Activated naive CD4-positive, alpha-beta T cell treated with anti-CD3 and anti-CD28 coated beads, Interleukin-2, amount 10 ng/mL, durations not matched to agents 7 days and 5 days (primary cell): ENCODE measurements around the gene CDK5RAP3.
"Not testable (repeated sequence)": the region's sequence is repeated elsewhere in the genome, so short reads cannot be mapped to it uniquely, and the experiment has no call there.

ENCODE experiments used
- CTCF ChIA-PET: fragments of 350-600 bp; sonication (Branson Sonifier 250); formaldehyde crosslinking; loops from one replicate; lab custom pipeline; 2021; ENCODE audit warnings: antibody characterized with exemption; lab: Charles Lee
- DNase-seq: peaks from one replicate; pipeline ENCODE4 v3.0.0-alpha.2; 2020
- H3K27ac Mint-ChIP-seq: one replicate; pipeline ENCODE4 v1.8.0; 2021; ENCODE audit warnings: mild to moderate bottlenecking, moderate library complexity, mixed read lengths
- H3K27me3 Mint-ChIP-seq: one replicate; pipeline ENCODE4 v1.8.0; 2021; ENCODE audit warnings: mild to moderate bottlenecking, mixed read lengths
- H3K36me3 Mint-ChIP-seq: one replicate; pipeline ENCODE4 v1.8.0; 2021; ENCODE audit warnings: mixed read lengths
- H3K4me1 Mint-ChIP-seq: one replicate; pipeline ENCODE4 v1.8.0; 2021; ENCODE audit warnings: mixed read lengths
- H3K4me3 Mint-ChIP-seq: one replicate; pipeline ENCODE4 v1.8.0; 2021; ENCODE audit warnings: mild to moderate bottlenecking, moderate library complexity, mixed read lengths
- H3K9me3 Mint-ChIP-seq: one replicate; pipeline ENCODE4 v1.8.0; 2021; ENCODE audit warnings: mixed read lengths

CDK5RAP3 gene

DNA sequence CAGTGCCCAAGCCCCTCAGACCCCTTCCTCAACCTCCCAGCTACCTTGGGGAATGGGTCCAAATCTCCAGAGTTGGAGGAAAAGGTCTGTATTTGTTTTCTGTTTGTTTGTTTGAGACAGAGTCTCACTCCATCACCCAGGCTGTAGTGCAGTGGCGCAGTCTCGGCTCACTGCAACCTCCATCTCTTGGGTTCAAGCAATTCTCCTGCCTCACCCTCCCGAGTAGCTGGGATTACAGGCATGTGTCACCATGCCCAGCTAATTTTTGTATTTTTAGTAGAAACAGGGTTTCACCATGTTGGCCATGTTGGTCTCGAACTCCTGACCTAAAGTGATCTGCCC is 46.9 kb downstream of the CDK5RAP3 start:
- CTCF ChIA-PET: interaction anchor here (0.9 to 10.4 kb wide), 18 partner anchors 8 to 604 kb away, joined by 3 to 110 read pairs (median 6); partner anchors contain the start of genes CDK5RAP3 and SCRN2
- H3K36me3 Mint-ChIP-seq, H3K4me3 Mint-ChIP-seq, DNase-seq, H3K9me3 Mint-ChIP-seq: not testable (repeated sequence)
- Mint-ChIP-seq H3K27me3 (peaks cover 56% of the 10 kb centered on the region), H3K4me1 (peaks cover 42% of the 10 kb centered on the region), H3K27ac (peak overlapping the region; percentile 89)

DNA sequence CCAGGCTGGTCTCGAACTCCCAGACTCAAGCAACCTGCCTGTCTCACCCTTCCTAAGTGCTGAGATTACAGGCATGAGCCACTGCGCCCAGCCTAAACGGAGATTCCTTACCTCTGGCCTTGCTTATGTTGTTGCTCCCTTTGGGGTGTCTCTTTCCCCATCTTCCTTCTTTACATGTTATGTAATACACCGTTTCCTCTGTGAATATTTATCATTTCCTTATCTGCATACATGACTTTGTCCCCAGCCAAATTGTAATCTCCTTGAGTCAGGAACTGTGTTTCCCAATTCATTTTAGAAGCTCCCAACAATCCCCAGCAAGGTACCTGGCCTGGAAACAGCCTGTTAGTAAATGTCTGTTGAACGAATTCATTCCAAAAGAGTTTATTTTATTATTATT is 51.0 kb downstream of the CDK5RAP3 start:
- H3K27ac Mint-ChIP-seq: no peak overlapping the region
- H3K4me1 Mint-ChIP-seq: peaks cover 60% of the 10 kb centered on the region
- CTCF ChIA-PET: no interaction called here
- H3K4me3 Mint-ChIP-seq: no peak overlapping the region
- no peaks in the 10 kb centered on the region for H3K9me3 Mint-ChIP-seq
- DNase-seq: no peak
- H3K27me3 Mint-ChIP-seq: peaks cover 60% of the 10 kb centered on the region
- H3K36me3 Mint-ChIP-seq: no peaks in the 10 kb centered on the region

DNA sequence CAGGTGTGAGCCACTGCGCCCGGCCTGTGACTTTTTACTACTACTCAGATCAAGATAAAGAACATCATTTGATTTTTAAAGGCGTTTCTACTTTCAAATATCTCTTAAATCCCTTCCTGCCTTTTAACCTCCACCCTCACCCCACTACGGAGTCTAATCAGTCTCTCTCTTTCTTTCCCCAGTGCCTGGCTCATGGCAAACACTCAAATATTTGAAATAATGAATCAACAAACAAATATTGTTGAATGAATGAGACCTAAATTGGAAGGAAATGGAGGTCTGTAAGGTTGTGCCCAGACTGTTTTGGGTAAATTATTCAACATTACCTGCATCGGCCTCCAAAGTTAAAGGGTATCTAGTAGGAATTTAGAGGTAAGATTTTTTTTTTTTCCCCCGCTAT is 52.0 kb downstream of the CDK5RAP3 start:
- Mint-ChIP-seq H3K4me1 (peaks cover 52% of the 10 kb centered on the region), H3K27ac (no peak overlapping the region), H3K36me3 (no peaks in the 10 kb centered on the region), H3K4me3 (peak overlapping the region; percentile 46), H3K27me3 (peaks cover 66% of the 10 kb centered on the region), H3K9me3 (no peaks in the 10 kb centered on the region)
- CTCF ChIA-PET: no interaction called here
- DNase-seq: no peak

DNA sequence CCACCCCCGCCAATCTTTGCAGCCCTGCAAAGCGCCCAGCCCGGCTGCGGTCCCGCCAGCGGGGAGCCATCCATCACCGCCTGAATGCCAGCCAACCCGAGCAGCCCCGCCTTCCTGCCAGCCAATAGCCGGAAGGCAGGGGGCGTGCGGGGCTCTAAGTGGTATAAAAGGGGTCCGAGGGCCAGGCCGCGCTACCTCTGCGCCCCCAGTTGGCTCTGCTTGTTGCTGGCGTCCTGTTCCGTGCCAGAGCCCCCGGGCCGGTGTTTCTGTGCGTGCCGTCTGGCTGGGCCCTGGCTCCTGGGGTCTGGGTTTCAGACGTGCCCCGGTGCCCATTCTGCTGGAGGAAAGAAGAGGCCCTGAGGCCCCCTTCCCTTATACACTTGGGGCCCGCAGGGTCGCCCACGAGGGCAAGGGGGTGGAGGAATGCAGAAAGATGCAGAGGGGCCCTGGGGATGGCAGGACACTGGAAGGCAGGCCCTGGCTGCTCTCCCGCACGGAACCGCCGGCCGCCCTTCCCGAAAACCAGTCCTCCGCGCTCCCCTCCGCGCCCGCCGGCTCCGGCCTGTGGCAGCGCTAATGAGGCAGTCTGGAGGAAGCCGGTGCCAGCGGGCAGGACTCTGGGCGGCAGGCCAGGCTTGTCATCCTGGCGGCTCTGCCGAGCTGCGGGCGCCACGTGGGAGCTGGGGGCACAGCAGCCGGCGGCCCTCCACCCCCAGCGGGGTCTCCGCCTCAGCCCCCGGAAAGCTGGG is 52.7 kb downstream of the CDK5RAP3 start:
- DNase-seq: peak; percentile 65
- CTCF ChIA-PET: interaction anchor here (1.0 kb wide), 1 partner anchor 26 kb away, joined by 3 read pairs; no protein-coding TSS in a partner anchor

DNA sequence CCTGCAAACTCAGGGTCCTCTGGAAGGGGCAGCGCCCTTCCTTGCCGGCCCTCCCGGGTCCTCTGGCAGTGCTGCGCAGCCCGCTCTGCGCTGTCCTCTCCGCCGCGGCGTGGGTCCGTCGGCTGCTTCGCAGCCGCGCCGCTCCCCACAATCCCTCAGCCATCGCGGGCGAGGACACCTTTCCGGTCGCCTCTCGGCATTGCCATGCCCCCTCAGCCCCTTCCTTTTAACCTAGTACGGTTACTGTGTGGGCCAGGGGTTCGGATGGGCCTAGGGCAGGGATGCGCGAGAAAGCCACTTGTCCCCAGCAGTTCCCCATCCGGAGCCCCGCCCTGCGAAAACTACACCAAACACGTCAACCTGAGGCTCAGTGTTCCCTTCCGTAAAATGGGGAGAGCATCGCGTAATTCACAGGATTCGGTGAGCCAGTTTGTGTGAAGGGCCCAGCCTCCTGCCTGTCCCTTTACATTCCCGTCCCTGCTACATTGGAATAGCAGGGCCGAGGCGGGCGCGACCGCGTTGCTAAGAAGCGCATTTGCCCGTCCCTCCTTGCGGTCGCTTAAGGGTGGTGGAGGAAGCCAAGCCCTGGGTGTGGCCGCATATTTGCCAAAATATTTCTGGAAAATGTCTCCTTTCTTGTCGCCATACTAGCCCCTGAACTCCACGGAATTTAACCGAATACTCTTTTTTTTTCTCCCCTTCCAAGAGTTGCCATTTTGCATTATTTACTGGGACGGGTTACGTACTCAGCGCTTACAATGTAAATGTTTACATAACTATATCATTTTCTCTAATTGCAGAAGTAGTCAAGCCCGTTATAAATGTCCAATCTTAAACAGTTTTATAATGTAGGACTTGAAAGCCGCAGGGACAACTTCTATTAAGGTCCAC is 53.5 kb downstream of the CDK5RAP3 start:
- Mint-ChIP-seq H3K4me1 (peaks cover 42% of the 10 kb centered on the region), H3K9me3 (no peaks in the 10 kb centered on the region), H3K36me3 (no peaks in the 10 kb centered on the region), H3K27me3 (peaks cover 79% of the 10 kb centered on the region), H3K27ac (peak overlapping the region; percentile 89), H3K4me3 (peak overlapping the region; percentile 81)
- CTCF ChIA-PET: interaction anchor here (0.6 to 3.8 kb wide), 16 partner anchors 19 to 568 kb away, joined by 3 to 115 read pairs (median 5); partner anchors contain the start of genes CBX1, HOXB5 and NFE2L1
- DNase-seq: peak; percentile 70

More for the DNA sequence above, 52.7 kb downstream of the CDK5RAP3 start:
- Mint-ChIP-seq H3K4me1 (peaks cover 46% of the 10 kb centered on the region), H3K4me3 (peak overlapping the region; percentile 57), H3K9me3 (no peaks in the 10 kb centered on the region), H3K36me3 (no peaks in the 10 kb centered on the region), H3K27ac (peak overlapping the region; percentile 62), H3K27me3 (peaks cover 72% of the 10 kb centered on the region)

DNA sequence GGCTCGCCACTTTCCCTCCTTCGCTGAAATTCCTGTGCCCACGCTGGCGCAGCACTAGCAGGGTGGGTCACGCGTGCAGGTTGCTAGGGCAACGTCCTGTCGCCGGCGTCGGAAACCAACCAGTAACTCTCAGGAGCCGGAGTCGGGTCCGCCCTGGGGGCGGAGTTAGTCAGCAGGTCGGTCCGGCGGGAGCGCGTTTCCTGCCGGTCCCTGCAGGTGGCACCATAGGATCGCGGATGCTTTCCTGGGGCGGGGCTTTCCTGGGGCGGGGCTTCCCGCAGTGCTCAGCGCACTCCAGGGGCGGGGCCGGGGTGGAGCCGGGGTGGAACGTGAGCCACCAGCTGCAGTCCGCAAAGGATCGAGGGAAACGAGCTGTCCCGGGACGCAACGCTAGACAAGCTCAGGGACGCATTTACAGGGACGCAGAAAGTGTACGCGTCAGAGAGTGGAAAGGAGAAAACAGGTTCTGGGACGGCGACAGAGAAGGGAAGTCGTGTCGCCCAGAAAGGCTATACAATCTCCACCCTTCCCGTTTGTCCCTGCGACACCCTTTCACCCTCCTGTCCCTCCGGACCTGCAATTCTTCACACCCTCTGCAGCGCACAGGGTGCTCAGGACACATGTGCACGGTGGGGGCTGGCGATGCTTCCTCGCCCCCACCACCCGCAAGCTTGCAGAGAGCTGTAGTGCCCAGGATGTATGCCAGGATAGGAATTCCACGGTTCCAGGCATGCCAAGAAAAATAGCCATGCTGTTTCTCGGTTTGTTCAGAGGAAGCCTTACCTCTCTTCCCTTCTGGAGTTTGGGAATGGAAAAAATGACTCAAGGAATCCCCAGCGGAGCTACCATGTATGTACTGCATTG is 54.4 kb downstream of the CDK5RAP3 start:
- peaks cover 42% of the 10 kb centered on the region for H3K4me1 Mint-ChIP-seq
- DNase-seq: peak; percentile 98
- no peaks in the 10 kb centered on the region for H3K36me3 Mint-ChIP-seq
- peaks cover 81% of the 10 kb centered on the region for H3K27me3 Mint-ChIP-seq
- peak overlapping the region; percentile 89 for H3K27ac Mint-ChIP-seq
- H3K4me3 Mint-ChIP-seq: peak overlapping the region; percentile 81
- CTCF ChIA-PET: interaction anchor here (0.6 to 3.8 kb wide), 21 partner anchors 8 to 593 kb away, joined by 3 to 115 read pairs (median 5); partner anchors contain the start of genes CBX1, HOXB5 and NFE2L1
- no peaks in the 10 kb centered on the region for H3K9me3 Mint-ChIP-seq

DNA sequence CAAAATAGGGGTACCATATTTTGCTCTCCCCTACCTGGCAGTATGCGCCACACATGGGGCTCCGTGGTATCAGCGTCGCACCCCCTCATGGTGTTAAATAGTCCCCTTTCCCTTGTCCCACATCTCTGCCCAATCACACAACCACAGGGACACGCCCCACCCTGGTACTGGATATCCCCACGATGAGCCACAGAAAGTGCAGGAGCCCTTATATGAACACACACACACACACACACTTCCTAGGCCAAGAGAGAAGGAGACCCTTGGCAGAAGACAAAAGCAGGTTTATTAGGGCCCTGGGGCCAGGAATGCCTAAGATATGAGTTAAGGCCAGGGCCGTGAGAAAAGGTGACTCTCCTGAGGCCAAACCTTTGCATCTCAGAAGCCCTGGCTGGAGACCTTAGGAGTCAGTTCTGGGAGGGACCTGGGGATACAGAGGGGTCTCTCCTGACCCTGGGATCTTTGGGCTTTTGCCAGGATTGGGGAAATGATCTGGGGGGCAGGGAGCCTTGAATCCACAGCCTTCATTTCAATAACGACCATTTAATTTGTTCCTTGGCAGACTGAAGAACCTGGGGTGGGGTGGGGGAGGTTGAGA is 55.1 kb downstream of the CDK5RAP3 start:
- DNase-seq: no peak
- CTCF ChIA-PET: interaction anchor here (0.7 to 3.8 kb wide), 34 partner anchors 9 to 592 kb away, joined by 3 to 115 read pairs (median 5); partner anchors contain the start of genes CBX1, HOXB5 and NFE2L1
- Mint-ChIP-seq H3K27ac (no peak overlapping the region), H3K27me3 (peaks cover 81% of the 10 kb centered on the region), H3K4me1 (peaks cover 42% of the 10 kb centered on the region), H3K9me3 (no peaks in the 10 kb centered on the region), H3K4me3 (peak overlapping the region; percentile 81), H3K36me3 (no peaks in the 10 kb centered on the region)

DNA sequence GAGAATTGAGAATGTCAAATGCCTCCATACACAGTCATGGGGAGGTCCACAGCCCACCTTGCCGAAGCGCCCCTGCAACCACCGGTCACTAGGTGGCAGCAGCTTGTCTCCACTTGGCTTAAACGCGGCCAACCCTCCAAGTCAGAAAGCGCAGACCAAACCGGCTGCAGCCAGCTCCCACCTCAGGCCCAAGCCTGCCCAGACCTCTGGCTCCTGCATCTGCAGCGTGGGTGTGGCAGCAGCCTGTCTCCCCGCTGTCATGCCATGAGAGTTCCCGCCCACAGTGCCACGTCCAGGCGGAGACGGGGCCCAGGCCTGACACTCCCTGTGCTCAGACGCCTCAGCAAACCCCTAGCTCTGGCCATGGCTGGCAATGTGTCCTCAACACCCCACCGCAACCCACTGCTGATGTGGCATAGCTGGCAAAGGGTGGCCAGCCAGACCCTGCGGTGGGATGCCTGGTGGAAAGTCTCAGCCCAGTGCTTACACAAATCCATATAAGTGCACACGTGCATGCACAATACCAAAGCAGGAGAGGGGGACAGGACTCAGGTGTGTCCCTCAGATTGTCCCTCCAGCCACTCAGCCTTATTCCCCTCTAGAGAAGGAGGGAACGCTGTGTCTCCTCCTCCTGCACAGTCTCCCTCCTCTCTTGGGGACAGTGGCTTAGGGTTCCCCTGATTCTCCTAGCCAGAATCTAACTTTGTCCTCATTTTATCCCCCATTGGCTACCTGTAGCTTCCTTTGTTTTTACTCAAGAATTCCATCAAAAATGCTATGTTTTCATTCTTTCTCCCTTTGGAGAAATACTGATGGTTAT is 55.8 kb downstream of the CDK5RAP3 start:
- peak overlapping the region; percentile 16 for H3K4me3 Mint-ChIP-seq
- H3K27ac Mint-ChIP-seq: no peak overlapping the region
- no peaks in the 10 kb centered on the region for H3K36me3 Mint-ChIP-seq
- no peaks in the 10 kb centered on the region for H3K9me3 Mint-ChIP-seq
- peaks cover 81% of the 10 kb centered on the region for H3K27me3 Mint-ChIP-seq
- peaks cover 39% of the 10 kb centered on the region for H3K4me1 Mint-ChIP-seq
- peak; percentile 83 for DNase-seq
- CTCF ChIA-PET: interaction anchor here (0.7 to 3.8 kb wide), 30 partner anchors 9 to 592 kb away, joined by 3 to 115 read pairs (median 4); partner anchors contain the start of genes HOXB5 and NFE2L1

DNA sequence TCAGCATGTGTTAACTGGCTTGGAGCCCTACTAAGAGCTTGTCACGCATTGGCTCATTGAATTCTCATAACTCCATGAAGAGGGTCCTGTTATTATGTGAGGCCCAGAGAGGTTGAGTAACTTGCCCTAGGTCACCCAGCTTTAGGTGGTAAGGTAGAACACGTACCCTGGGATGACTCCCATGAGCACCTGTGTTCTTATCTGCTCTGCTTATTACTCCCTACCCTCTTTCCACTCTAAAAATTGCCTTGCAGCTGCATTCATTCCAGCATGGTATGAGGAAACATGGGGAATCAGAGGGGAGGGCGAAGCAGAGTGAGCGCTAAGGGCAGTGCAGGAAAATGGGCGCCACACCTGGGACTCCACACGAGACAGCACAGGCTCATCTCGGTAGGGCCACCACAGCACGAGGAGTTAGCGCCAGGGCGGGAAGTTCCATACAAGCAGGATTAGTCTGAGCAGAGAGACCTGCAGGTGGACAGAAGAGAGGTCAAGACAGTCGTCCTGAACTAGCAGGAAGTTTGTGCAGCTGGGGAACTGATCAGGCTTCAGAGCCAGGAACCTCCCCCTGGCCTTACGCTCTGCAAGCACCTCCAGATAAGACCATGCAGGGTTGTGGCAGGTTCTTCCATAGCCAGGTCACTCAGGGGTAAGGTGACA is 56.5 kb downstream of the CDK5RAP3 start:
- H3K27ac Mint-ChIP-seq: no peak overlapping the region
- CTCF ChIA-PET: interaction anchor here (0.8 to 3.8 kb wide), 25 partner anchors 9 to 565 kb away, joined by 3 to 115 read pairs (median 4); partner anchors contain the start of genes HOXB5 and NFE2L1

DNA sequence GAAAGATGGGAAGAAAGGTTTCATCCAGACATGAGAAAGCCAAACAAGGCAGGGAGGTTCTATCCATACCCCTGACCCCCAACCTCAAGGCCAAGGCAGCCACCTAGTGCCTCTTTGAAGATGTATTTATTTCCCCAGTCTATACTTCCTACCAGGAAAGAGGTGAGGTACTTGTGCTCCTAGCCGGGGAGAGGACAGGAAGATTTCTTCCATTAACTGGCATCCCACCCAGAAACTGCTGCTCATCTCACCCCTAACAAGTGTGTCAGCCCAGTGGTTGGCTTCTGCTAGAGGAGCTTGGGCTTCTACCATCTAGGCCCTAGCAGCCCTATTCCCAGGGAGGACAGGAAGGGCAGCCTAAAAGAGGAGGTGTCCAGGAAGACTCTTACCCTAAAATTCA is 57.8 kb downstream of the CDK5RAP3 start:
- CTCF ChIA-PET: interaction anchor here (0.8 to 1.9 kb wide), 5 partner anchors 40 to 108 kb away, joined by 3 to 6 read pairs (median 3); no protein-coding TSS in a partner anchor
- H3K4me1 Mint-ChIP-seq: peaks cover 26% of the 10 kb centered on the region

More for the DNA sequence above, 56.5 kb downstream of the CDK5RAP3 start:
- H3K4me3 Mint-ChIP-seq: no peak overlapping the region
- DNase-seq: no peak
- H3K36me3 Mint-ChIP-seq: no peaks in the 10 kb centered on the region
- H3K27me3 Mint-ChIP-seq: peaks cover 84% of the 10 kb centered on the region
- peaks cover 37% of the 10 kb centered on the region for H3K4me1 Mint-ChIP-seq
- H3K9me3 Mint-ChIP-seq: no peaks in the 10 kb centered on the region

DNA sequence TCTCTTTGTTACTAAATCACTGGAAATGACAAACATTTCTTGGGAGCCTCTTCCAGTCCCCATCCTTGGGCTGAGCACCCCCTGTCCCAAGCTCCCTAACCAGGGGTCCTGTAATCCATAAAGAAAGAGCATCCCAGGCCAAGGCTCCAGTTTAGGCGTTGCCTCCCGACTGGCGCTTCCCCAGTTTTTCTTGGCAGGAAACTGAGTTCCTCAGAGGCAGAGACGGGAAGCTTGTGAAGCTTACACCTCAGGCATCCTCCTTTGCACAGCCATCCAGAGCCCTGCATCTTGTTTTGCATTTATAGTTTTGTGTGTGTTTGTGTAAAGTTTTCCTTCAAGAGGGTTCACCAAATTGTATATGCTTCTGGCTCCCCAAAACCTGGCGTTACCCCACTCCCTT is 59.6 kb downstream of the CDK5RAP3 start:
- peaks cover 89% of the 10 kb centered on the region for H3K27me3 Mint-ChIP-seq
- no peak overlapping the region for H3K4me3 Mint-ChIP-seq
- no peak for DNase-seq
- H3K9me3 Mint-ChIP-seq: no peaks in the 10 kb centered on the region
- H3K4me1 Mint-ChIP-seq: peaks cover 12% of the 10 kb centered on the region
- CTCF ChIA-PET: interaction anchor here (0.9 to 2.8 kb wide), 9 partner anchors 13 to 100 kb away, joined by 3 to 10 read pairs (median 4); no protein-coding TSS in a partner anchor
- H3K36me3 Mint-ChIP-seq: no peaks in the 10 kb centered on the region
- H3K27ac Mint-ChIP-seq: no peak overlapping the region

More for the DNA sequence above, 57.8 kb downstream of the CDK5RAP3 start:
- H3K36me3 Mint-ChIP-seq: no peaks in the 10 kb centered on the region
- H3K27me3 Mint-ChIP-seq: peaks cover 85% of the 10 kb centered on the region
- no peak overlapping the region for H3K27ac Mint-ChIP-seq
- H3K9me3 Mint-ChIP-seq: no peaks in the 10 kb centered on the region
- H3K4me3 Mint-ChIP-seq: no peak overlapping the region
- no peak for DNase-seq
